GM23248 (cell line): Measurements from ENCODE around the gene QRFP. TPM values are rescaled to one million over a fixed set of nuclear protein-coding genes. Genes with fewer than 3 reads are reported as not detected.

ENCODE experiments used
- DNase-seq: peaks from one replicate; pipeline ENCODE4 v3.0.0-alpha.2; 2015
- H2AFZ ChIP-seq: fragments of 200-600 bp; sonication (generic); 2 replicates; pipeline ENCODE4 v1.6.1; 2016; ENCODE audit warnings: antibody characterized with exemption
- H3F3A ChIP-seq: fragments of 200-600 bp; sonication (generic); 2 replicates; pipeline ENCODE4 v1.6.1; 2016; ENCODE audit warnings: mild to moderate bottlenecking, antibody characterized with exemption, mixed run types; ENCODE audit not compliant: insufficient read depth
- H3K27ac ChIP-seq: fragments of 200-600 bp; sonication (generic); 2 replicates; pipeline ENCODE4 v1.5.1; 2016; ENCODE audit warnings: mild to moderate bottlenecking
- H3K27me3 ChIP-seq: fragments of 200-600 bp; sonication (generic); replicated peaks from 2 replicates; pipeline ENCODE4 v1.6.1; 2016; ENCODE audit warnings: mild to moderate bottlenecking; ENCODE audit not compliant: insufficient read depth
- H3K36me3 ChIP-seq: fragments of 200-600 bp; sonication (generic); 2 replicates; pipeline ENCODE4 v1.6.1; 2016; ENCODE audit warnings: low read depth, mild to moderate bottlenecking
- H3K4me1 ChIP-seq: fragments of 200-600 bp; sonication (generic); 2 replicates; pipeline ENCODE4 v1.6.1; 2016; ENCODE audit warnings: mild to moderate bottlenecking; ENCODE audit not compliant: insufficient read depth
- H3K4me2 ChIP-seq: fragments of 200-600 bp; sonication (generic); one replicate; pipeline ENCODE4 v1.6.1; 2016; ENCODE audit warnings: mild to moderate bottlenecking; ENCODE audit not compliant: unreplicated experiment
- H3K4me3 ChIP-seq: fragments of 200-600 bp; sonication (generic); 2 replicates; pipeline ENCODE4 v1.5.1; 2016; ENCODE audit warnings: mild to moderate bottlenecking
- H3K79me2 ChIP-seq: fragments of 200-600 bp; sonication (generic); 2 replicates; pipeline ENCODE4 v1.6.1; 2016; ENCODE audit warnings: mild to moderate bottlenecking; ENCODE audit not compliant: insufficient read depth
- H3K9ac ChIP-seq: fragments of 200-600 bp; sonication (generic); 2 replicates; pipeline ENCODE4 v1.6.1; 2016; ENCODE audit warnings: mild to moderate bottlenecking
- H3K9me2 ChIP-seq: fragments of 200-600 bp; sonication (generic); 2 replicates; pipeline ENCODE4 v1.6.1; 2016; ENCODE audit warnings: mixed run types, mild to moderate bottlenecking, moderate library complexity; ENCODE audit not compliant: insufficient read depth
- H3K9me3 ChIP-seq: fragments of 200-600 bp; sonication (generic); one replicate; pipeline ENCODE4 v1.6.1; 2017; ENCODE audit warnings: low read depth
- H4K20me1 ChIP-seq: fragments of 200-600 bp; sonication (generic); 2 replicates; pipeline ENCODE4 v1.6.0; 2016; ENCODE audit not compliant: insufficient read depth
- EZH2 ChIP-seq: fragments of 200-600 bp; sonication (generic); IDR thresholded peaks from 2 replicates; pipeline ENCODE4 v1.6.1; 2018; ENCODE audit warnings: antibody characterized with exemption, mild to moderate bottlenecking; ENCODE audit not compliant: insufficient read depth, poor library complexity, severe bottlenecking
- EZH2phosphoT487 ChIP-seq: fragments of 200-600 bp; sonication (generic); IDR thresholded peaks from 2 replicates; pipeline ENCODE4 v1.6.1; 2018; ENCODE audit warnings: antibody characterized with exemption, moderate library complexity, mild to moderate bottlenecking, low read depth; ENCODE audit not compliant: insufficient read depth
- WGBS, 2 experiments: methylation state at CpG; one replicate each; pipeline ENCODE4 v1.1.6; 2015 to 2017; ENCODE audit warnings: low lambda C conversion rate in 2 of 2, low coverage in 1 of 2; ENCODE audit errors: missing lambda C conversion rate in 2 of 2; 5-methylcytosine and 5-hydroxymethylcytosine counted together
- in situ Hi-C: fragments of 300-500 bp; cut with MboI; formaldehyde crosslinking; loops from 2 replicates; pipeline ENCODE4 v1.15.0; 2020
- polyA plus RNA-seq: library from polyadenylated mRNA; unstranded; fragments of >200 nt; fragmentation: Nextera tagmentation; extraction: Ambion mirVana; gene quantifications from 2 replicates; pipeline ENCODE4 v1.2.1, GENCODE V29; 2016
- total RNA-seq: library from RNA; depleted of rRNA; stranded (reverse); fragments of >200 nt; shearing (Covaris generic); gene quantifications from 2 replicates; pipeline ENCODE4 v1.2.3, GENCODE V29; 2014

QRFP gene
- total and polyA plus RNA-seq, 2 experiments from 2014 or later = 0.18 TPM; not detected in 1

DNA sequence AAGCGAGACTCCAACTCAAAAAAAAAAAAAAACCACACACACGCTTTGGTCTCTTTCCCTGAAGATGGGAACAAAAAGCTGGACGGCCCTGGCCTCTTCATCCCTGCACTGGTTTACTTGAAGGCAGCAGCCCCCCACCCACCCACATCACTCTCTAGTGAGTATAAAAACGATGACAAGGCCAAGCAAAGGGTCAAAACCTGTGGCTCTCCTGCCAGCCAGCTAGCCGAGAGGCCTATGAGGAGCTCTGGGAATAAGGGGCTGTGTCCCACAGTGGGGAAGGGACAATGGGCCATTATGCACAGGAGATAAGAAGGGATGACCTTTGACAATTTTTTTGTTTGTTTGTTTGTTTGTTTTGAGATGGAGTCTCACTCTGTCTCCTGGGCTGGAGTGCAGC, 13.1 kb downstream of the QRFP start:
- no peaks in the 10 kb centered on the region for H3K9me2 ChIP-seq
- TF ChIP-seq EZH2 (no peak), EZH2phosphoT487 (no peak)
- peaks cover 75% of the 10 kb centered on the region for H3K36me3 ChIP-seq
- no peaks in the 10 kb centered on the region for H3K4me1 ChIP-seq
- no peaks in the 10 kb centered on the region for H3K9me3 ChIP-seq
- peaks cover 36% of the 10 kb centered on the region for H3K79me2 ChIP-seq
- DNase-seq = no peak
- H4K20me1 ChIP-seq = peaks cover 3% of the 10 kb centered on the region; the same call in 1 of the 2 replicates
- H3F3A ChIP-seq = peaks cover 14% of the 10 kb centered on the region
- in situ Hi-C loops = no loop called here
- no peak overlapping the region for H2AFZ ChIP-seq
- H3K27me3 ChIP-seq = no peaks in the 10 kb centered on the region
- H3K9ac ChIP-seq = no peak overlapping the region
- H3K4me3 ChIP-seq = no peak overlapping the region
- no peak overlapping the region for H3K4me2 ChIP-seq
- no peak overlapping the region for H3K27ac ChIP-seq
- WGBS, 2 experiments = 84 to 87% methylated on average over 5 of the region's 5 CpGs

DNA sequence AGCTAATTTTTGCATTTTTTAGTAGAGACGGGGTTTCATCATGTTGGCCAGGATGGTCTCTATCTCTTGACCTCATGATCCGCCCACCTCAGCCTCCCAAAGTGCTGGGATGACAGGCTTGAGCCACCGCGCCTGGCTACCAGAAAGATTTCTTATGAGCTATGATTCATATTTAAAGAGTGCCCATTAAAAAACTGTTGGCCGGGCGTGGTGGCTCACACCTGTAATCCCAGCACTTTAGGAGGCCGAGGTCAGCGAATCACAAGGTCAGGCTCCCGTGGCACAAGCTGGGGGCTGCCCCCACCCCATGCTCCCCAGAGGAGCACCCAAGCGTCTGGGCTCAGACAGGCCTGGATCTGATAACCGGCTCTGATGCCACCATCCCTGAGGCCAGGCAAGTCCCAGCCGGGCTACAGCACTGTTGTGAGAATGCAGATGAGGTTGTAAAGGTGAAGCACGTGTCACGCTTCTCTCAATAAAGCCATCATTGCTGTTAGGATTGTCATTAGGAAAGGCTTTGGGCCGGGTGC, 13.9 kb downstream of the QRFP start:
- Histone ChIP-seq H3K4me3 (no peak overlapping the region), H3K9ac (no peak overlapping the region), H3K27me3 (no peaks in the 10 kb centered on the region), H3K79me2 (peaks cover 43% of the 10 kb centered on the region), H3K4me1 (no peaks in the 10 kb centered on the region), H3K27ac (no peak overlapping the region), H3K36me3 (peaks cover 75% of the 10 kb centered on the region), H3K9me3 (no peaks in the 10 kb centered on the region), H3K4me2 (no peak overlapping the region), H2AFZ (no peak overlapping the region), H4K20me1 (peaks cover 3% of the 10 kb centered on the region; the same call in 1 of the 2 replicates), H3F3A (peaks cover 14% of the 10 kb centered on the region), H3K9me2 (no peaks in the 10 kb centered on the region)
- WGBS, 2 experiments = 89% methylated on average over 14 to 15 of the region's 15 CpGs
- in situ Hi-C loops = no loop called here
- TF ChIP-seq EZH2 (no peak), EZH2phosphoT487 (no peak)
- DNase-seq = no peak

DNA sequence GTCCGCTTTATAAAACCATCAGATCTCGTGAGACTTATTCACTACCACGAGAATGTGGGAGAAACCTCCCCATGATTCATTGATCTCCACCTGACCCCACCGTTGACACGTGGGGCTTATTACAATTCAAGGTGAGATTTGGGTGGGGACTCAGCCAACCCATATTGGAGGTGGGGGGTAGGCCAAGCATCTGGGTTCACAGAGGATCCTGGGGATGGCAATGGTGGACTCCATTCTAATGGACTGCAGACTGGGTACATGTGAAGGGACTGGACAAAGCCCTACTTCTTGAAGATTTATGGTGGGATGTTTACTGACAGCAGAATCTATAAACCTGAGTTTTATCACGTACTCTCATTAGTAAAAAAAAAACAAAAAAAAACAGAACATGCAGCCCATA, 15.1 kb downstream of the QRFP start:
- Histone ChIP-seq H3K27ac (no peak overlapping the region), H4K20me1 (peaks cover 3% of the 10 kb centered on the region; the same call in 1 of the 2 replicates), H3K9me3 (no peaks in the 10 kb centered on the region), H3K27me3 (no peaks in the 10 kb centered on the region), H3F3A (peaks cover 8% of the 10 kb centered on the region), H3K36me3 (peaks cover 72% of the 10 kb centered on the region), H3K4me2 (no peak overlapping the region), H3K4me3 (no peak overlapping the region), H3K9me2 (no peaks in the 10 kb centered on the region), H3K9ac (no peak overlapping the region), H2AFZ (no peak overlapping the region), H3K4me1 (no peaks in the 10 kb centered on the region), H3K79me2 (peaks cover 42% of the 10 kb centered on the region)
- TF ChIP-seq EZH2 = no peak
- TF ChIP-seq EZH2phosphoT487 = no peak
- in situ Hi-C loops = no loop called here
- WGBS, 2 experiments = 92 to 95% methylated on average over 6 of the region's 6 CpGs
- no peak for DNase-seq

DNA sequence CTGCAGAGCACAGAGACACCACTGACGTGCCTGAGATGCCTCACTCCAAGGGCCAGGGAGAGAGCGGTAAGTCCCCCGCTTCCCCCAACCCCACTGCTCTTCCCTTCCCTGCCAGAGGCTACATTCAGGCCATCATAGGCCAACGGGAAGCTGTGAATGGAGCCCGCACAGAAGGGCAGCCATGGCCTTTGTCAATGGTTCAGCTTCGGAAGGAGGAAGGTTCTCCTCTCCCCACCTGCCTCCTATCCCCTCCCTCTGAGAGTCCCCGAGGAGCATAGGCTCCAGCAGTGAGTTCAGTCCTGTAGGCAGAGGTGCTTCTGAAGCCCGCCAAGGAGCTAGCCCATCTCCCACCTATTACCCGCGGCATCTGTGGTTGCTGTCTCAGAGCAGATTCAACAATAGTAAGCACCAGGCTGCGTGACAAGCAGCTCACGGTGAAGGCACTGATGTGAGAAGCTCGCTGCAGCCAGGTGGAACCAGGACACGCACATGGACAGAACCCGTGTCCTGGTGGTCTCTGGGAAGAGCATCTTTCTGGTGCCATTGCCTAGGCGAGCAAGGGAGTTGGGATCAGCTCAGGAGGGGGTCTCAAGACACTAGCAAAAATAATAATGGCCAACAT, 15.9 kb downstream of the QRFP start:
- Histone ChIP-seq H2AFZ (no peak overlapping the region), H3K36me3 (peaks cover 70% of the 10 kb centered on the region), H4K20me1 (peaks cover 3% of the 10 kb centered on the region; the same call in 1 of the 2 replicates), H3K4me3 (no peak overlapping the region), H3K27me3 (no peaks in the 10 kb centered on the region), H3K9ac (no peak overlapping the region), H3K9me3 (no peaks in the 10 kb centered on the region), H3K4me1 (no peaks in the 10 kb centered on the region), H3F3A (peaks cover 8% of the 10 kb centered on the region), H3K27ac (no peak overlapping the region), H3K9me2 (no peaks in the 10 kb centered on the region), H3K79me2 (peaks cover 45% of the 10 kb centered on the region), H3K4me2 (no peak overlapping the region)
- TF ChIP-seq EZH2phosphoT487 (no peak), EZH2 (no peak)
- WGBS, 2 experiments = 94 to 96% methylated on average over 15 to 16 of the region's 16 CpGs
- no peak for DNase-seq
- in situ Hi-C loops = no loop called here
